Lower leg skin (tissue), 4 donors: Measurements from ENCODE around the gene TMPRSS6. TPM values are rescaled to one million over a fixed set of nuclear protein-coding genes. Genes with fewer than 3 reads are reported as not detected.

Experiments
- DNase-seq, 2 donors: peaks; one replicate each; pipeline ENCODE4 v3.0.0-alpha.2; 2019; ENCODE audit warnings: low spot score in 2 of 2
- H3K4me3 ChIP-seq: fragments of 200-600 bp; sonication (generic); 2 replicates; pipeline ENCODE4 v1.5.1; 2017; ENCODE audit warnings: mild to moderate bottlenecking, low read depth; ENCODE audit not compliant: poor library complexity, severe bottlenecking
- CTCF ChIP-seq, 3 donors: fragments of 450-650 bp; IDR thresholded peaks; one replicate each; pipeline ENCODE4 v1.5.1; 2016; ENCODE audit warnings: antibody characterized with exemption in 3 of 3, mild to moderate bottlenecking in 3 of 3, moderate library complexity in 2 of 3
- POLR2A ChIP-seq, 2 donors: fragments of 450-650 bp; IDR thresholded peaks; one replicate each; pipeline ENCODE4 v1.6.1; 2016 to 2017; ENCODE audit warnings: antibody characterized with exemption in 2 of 2, mild to moderate bottlenecking in 1 of 2, moderate library complexity in 1 of 2
- WGBS, 2 donors: methylation state at CpG; one replicate each; pipeline ENCODE4 v1.1.5; 2018; 5-methylcytosine and 5-hydroxymethylcytosine counted together
- intact Hi-C: fragments of 100-400 bp; cut with DNase I; formaldehyde crosslinking; loops from one replicate; pipeline ENCODE4 v1.15.0; 2023; ENCODE audit warnings: low total_unique reads
- total RNA-seq, 4 donors: library from RNA; depleted of rRNA; stranded (reverse); fragments of >200 nt; gene quantifications; one replicate each; pipeline ENCODE4 v1.1.0, GENCODE V29; 2016

Gene TMPRSS6
- 1 to 10 TPM in 3 of 4 donors, under 1 TPM in 1; 0.65 to 7.5 (median 2.8) TPM for total RNA-seq

GRCh38 chr22:37109242-37109917 is at the start of gene TMPRSS6:
TMPRSS6 (minus strand) TSS chr22:37109713; CDS start chr22:37103417, 6,296 bp downstream.
- TF ChIP-seq CTCF (IDR thresholded peaks at IDR 0.05) (no peak), POLR2A (IDR thresholded peaks at IDR 0.05) (no peak)
- no peak for DNase-seq
- H3K4me3 ChIP-seq = no peak within 1 kb of the TSS
- WGBS, 2 donors = 64 to 66% methylated on average over 10 to 11 of the region's 13 CpGs
- intact Hi-C loops = no loop called here

- 86 to 89% methylated on average over 5 of the region's 5 CpGs for WGBS, 2 donors
- intact Hi-C loops = loop anchor here (10.0 kb wide), 1 partner anchor 74 kb away; no protein-coding TSS in a partner anchor
- no peak for DNase-seq
- H3K4me3 ChIP-seq = no peak overlapping the region
- TF ChIP-seq POLR2A (IDR thresholded peaks at IDR 0.05) = no peak
- no peak for TF ChIP-seq CTCF (IDR thresholded peaks at IDR 0.05)
Measured at GRCh38 chr22:37158963-37159290, 49.4 kb upstream of the TMPRSS6 start.

GRCh38 chr22:37157516-37158285 is 48.2 kb upstream of the TMPRSS6 start:
- no peak for DNase-seq
- TF ChIP-seq POLR2A (IDR thresholded peaks at IDR 0.05) (no peak), CTCF (IDR thresholded peaks at IDR 0.05) (no peak)
- no peak overlapping the region for H3K4me3 ChIP-seq
- intact Hi-C loops = loop anchor here (10.0 kb wide), 1 partner anchor 73 kb away; no protein-coding TSS in a partner anchor
- 45 to 58% methylated on average over 12 to 13 of the region's 13 CpGs for WGBS, 2 donors

GRCh38 chr22:37156686-37157435 is 47.3 kb upstream of the TMPRSS6 start:
- TF ChIP-seq POLR2A (IDR thresholded peaks at IDR 0.05) (no peak), CTCF (IDR thresholded peaks at IDR 0.05) (no peak)
- 77 to 82% methylated on average over 13 of the region's 13 CpGs for WGBS, 2 donors
- H3K4me3 ChIP-seq = no peak overlapping the region
- DNase-seq = no peak
- intact Hi-C loops = loop anchor here (10.0 kb wide), 1 partner anchor 72 kb away; no protein-coding TSS in a partner anchor

- no peak for TF ChIP-seq CTCF (IDR thresholded peaks at IDR 0.05)
- no peak for TF ChIP-seq POLR2A (IDR thresholded peaks at IDR 0.05)
- intact Hi-C loops = loop anchor here (10.0 kb wide), 1 partner anchor 71 kb away; no protein-coding TSS in a partner anchor
- WGBS, 2 donors = 91 to 96% methylated on average over 8 of the region's 8 CpGs
- no peak for DNase-seq
- no peak overlapping the region for H3K4me3 ChIP-seq
Measured at GRCh38 chr22:37155971-37156370, 46.5 kb upstream of the TMPRSS6 start.
